ENCODE results near the gene MAPK8IP1. TPM values are rescaled to one million over a fixed set of nuclear protein-coding genes. Genes with fewer than 3 reads are reported as not detected.

The MAPK8IP1 gene
- total RNA-seq, 1 donor from 2014 or later: 7.7 TPM

- no peak for DNase-seq (ENCODE audit: low spot score)
These were observed 55.8 kb downstream of the MAPK8IP1 start for GRCh38 chr11:45941285-45941684.

- no peak for DNase-seq (ENCODE audit: low spot score)
These were observed 56.9 kb downstream of the MAPK8IP1 start for GRCh38 chr11:45942381-45942780.

GRCh38 chr11:45945397-45945999 lies 60.0 kb downstream of the MAPK8IP1 start:
- no peak for DNase-seq (ENCODE audit: low spot score)

- DNase-seq (ENCODE audit: low spot score): no peak
These were observed 62.4 kb downstream of the MAPK8IP1 start for GRCh38 chr11:45947885-45948284.

- peak; percentile 60 for DNase-seq (ENCODE audit: low spot score)
These were observed 62.9 kb downstream of the MAPK8IP1 start for GRCh38 chr11:45948356-45948755.

GRCh38 chr11:45949992-45950407 lies 64.5 kb downstream of the MAPK8IP1 start:
- DNase-seq (ENCODE audit: low spot score): no peak

Other genes starting within 250 kb of the MAPK8IP1 start
- gene CHST1, start 220.0 kb upstream of the MAPK8IP1 start, total RNA-seq (ENCODE audit: insufficient read depth, low replicate concordance): 3.1 TPM
- gene SLC35C1, start 80.5 kb upstream of the MAPK8IP1 start, total RNA-seq (ENCODE audit: insufficient read depth, low replicate concordance): 4.3 TPM
- gene CRY2, start 38.2 kb upstream of the MAPK8IP1 start, total RNA-seq (ENCODE audit: insufficient read depth, low replicate concordance): 23.4 TPM
- not detected for gene FREY1, start 21.6 kb downstream of the MAPK8IP1 start, total RNA-seq (ENCODE audit: insufficient read depth, low replicate concordance)
- gene PEX16, start 32.2 kb downstream of the MAPK8IP1 start, total RNA-seq (ENCODE audit: insufficient read depth, low replicate concordance): 12.8 TPM
- not detected for gene LARGE2, start 37.0 kb downstream of the MAPK8IP1 start, total RNA-seq (ENCODE audit: insufficient read depth, low replicate concordance)
- gene PHF21A, start 235.8 kb downstream of the MAPK8IP1 start, total RNA-seq (ENCODE audit: insufficient read depth, low replicate concordance): 38.8 TPM